ENCODE data around the gene ZNF486.
"Not testable (repeated sequence)": the region's sequence is repeated elsewhere in the genome, so short reads cannot be mapped to it uniquely, and the experiment has no call there.

Gene ZNF486

DNA sequence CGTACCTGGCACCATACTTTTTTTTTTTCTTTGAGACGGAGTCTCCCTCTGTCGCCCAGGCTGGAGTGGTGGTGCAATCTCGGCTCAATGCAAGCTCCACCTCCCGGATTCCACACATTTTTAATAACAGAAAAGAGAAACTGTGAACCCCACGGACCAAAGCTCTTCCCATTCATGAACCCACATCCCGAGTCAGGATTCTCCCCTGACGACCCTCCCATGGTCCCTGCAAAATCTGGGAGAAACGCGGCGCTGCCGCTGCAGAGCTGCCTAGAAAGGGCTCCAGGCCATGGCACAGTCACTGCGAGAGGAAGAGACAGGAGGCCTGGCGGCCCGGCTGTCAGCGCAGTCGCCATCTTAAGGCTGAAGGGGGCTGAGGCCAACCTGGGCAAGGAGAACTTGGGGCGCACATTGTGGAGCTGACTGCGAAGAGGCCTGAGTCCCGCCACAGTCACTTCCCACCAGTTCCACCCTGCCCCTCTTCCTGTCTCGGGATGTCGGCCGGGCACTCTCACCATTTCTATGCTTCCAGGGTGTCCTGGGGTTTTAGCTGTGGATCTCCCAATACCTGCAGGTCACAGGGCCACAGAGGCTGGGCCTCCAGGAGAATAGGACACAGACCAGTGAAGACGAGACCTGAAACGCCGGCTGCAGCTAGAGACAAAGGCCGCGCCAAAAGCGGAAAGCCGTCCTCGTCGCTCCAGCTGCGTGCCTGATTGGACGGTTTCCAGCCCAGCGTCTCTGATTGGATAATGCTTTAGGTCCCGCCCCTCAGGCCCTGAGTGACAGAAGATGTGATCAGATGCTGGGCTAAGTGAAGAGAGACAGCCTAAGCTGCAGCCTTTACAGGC, 71.0 kb downstream of the ZNF486 start:
- peak; percentile 92 for DNase-seq

DNA sequence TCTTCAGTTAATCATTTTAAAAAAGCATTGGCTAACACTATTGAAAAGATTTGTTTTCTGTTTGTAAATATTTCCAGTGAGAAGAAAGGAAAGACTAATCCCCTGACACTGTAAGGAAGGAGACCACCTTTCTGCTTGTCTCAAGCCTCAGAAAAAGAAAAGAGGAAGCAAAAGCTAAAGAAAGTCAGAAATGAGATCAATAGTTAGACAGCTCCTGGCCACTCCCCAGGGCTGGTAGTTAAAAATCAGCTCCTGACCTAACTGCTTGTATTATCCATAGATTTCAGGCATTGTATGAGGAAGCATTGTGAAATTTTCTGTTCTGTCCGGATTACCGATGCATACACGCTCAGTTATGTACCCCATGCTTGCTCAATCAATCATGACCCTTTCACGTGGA, 76.6 kb downstream of the ZNF486 start:
- no peak for DNase-seq

DNA sequence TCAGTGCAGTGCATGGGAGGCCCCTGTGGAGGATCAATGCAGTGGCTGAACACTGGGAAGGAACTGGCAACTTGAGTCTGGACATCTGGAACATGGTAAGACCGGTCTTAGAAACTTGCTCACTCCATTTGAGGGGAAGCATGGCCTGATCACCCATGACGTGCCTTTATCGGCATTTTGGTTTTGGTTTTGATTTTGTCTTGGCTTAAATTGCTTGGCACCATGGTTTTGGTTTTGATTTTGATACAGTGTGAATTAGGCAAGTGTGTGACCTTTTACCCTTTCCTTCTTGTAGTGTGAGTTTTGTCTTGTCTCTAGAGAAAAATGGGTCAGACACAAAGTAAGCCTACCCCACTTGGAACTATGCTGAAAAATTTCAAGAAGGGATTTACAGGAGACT, 77.3 kb downstream of the ZNF486 start:
- DNase-seq, result no peak

DNA sequence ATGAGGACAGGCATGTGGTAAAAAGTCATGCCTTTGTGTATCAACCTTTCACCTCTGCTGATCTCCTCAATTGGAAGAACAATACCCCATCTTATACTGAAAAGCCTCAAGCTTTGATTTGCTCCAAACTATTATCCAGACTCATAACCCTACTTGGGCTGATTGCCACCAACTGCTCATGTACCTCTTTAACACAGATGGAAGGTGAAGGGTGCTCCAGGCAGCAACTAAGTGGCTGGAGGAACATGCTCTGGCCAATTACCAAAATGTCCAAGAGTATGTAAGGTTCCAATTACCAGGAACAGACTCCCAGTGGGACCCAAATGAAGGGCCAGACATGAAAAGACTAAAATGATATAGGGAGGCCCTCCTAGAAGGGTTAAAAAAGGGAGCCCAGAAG, 78.3 kb downstream of the ZNF486 start:
- DNase-seq, result no peak

DNA sequence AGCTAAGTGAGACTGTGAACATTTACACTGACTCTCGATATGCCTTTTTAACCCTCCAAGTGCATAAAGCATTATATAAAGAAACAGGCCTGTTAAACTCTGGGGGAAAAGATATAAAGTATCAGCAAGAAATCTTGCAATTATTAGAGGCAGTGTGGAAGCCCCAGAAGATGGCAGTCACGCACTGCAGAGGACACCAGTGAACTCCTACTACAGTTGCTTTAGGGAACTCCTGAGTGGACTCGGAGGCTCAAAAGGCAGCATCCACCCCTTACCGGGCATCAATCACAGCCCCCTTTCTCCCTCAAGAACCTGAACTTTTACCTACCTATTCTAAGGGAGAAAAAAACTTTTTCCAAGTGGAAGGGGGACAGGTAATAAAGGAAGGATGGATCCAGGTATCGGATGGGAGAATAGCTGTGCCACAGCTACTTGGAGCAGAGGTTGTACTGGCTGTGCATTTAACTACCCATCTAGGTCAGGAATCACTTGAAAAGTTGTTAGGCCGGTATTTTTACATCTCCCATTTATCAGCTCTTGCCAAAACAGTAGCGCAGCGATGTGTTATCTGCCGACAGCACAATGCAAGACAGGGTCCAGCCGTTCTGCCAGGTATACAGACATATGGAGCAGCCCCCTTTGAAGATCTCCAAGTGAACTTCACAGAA, 80.1 kb downstream of the ZNF486 start:
- peak; percentile 21 for DNase-seq

DNA sequence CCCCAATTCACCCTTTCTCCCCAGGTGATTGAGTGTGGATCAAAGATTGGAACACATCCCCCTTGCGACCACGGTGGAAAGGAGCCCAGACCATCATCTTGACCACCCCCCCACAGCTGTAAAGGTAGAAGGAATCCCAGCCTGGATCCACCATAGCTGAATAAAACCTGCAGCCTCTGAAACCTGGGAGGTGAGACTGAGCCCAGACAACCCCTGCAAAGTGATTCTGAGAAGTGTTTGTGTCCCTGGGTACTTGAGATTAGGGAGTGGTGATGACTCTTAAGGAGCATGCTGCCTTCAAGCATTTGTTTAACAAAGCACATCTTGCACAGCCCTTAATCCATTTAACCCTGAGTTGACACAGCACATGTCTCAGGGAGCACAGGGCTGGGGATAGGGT, 81.2 kb downstream of the ZNF486 start:
- DNase-seq, result not testable (repeated sequence)
